Activated CD4-positive, alpha-beta T cell treated with anti-CD3 and anti-CD28 coated beads, Interleukin-2, amount 10 ng/mL, durations not matched to agents 24 days and 14 days (primary cell): ENCODE results near the gene CC2D2A. TPM values are rescaled to one million over a fixed set of nuclear protein-coding genes. Genes with fewer than 3 reads are reported as not detected.

ENCODE experiments used
- DNase-seq: peaks from one replicate; pipeline ENCODE4 v3.0.0; 2022
- H3K27ac Mint-ChIP-seq: one replicate; pipeline ENCODE4 v1.8.0; 2022; ENCODE audit warnings: mild to moderate bottlenecking, mixed read lengths
- H3K27me3 Mint-ChIP-seq: one replicate; pipeline ENCODE4 v1.8.0; 2022; ENCODE audit warnings: mixed read lengths
- H3K36me3 Mint-ChIP-seq: one replicate; pipeline ENCODE4 v1.8.0; 2022; ENCODE audit warnings: low read depth, mild to moderate bottlenecking, mixed read lengths
- H3K4me1 Mint-ChIP-seq: one replicate; pipeline ENCODE4 v1.8.0; 2021; ENCODE audit warnings: mixed read lengths
- H3K4me3 Mint-ChIP-seq: one replicate; pipeline ENCODE4 v1.8.0; 2022; ENCODE audit warnings: mild to moderate bottlenecking, moderate library complexity, mixed read lengths
- H3K9me3 Mint-ChIP-seq: one replicate; pipeline ENCODE4 v1.8.0; 2021; ENCODE audit warnings: mixed read lengths
- intact Hi-C: fragments of 100-400 bp; cut with micrococcal nuclease; formaldehyde crosslinking; loops from one replicate; pipeline ENCODE4 v1.15.1; 2023
- total RNA-seq: library from RNA; stranded (reverse); gene quantifications from 2 replicates; pipeline ENCODE4 v1.2.3, GENCODE V29; 2022

The CC2D2A gene
- total RNA-seq, 1 donor from 2014 or later, result not detected

- no peak for DNase-seq
- Mint-ChIP-seq H3K4me3 (no peak overlapping the region), H3K36me3 (no peaks in the 10 kb centered on the region), H3K27me3 (peaks cover 7% of the 10 kb centered on the region), H3K9me3 (peaks cover 7% of the 10 kb centered on the region), H3K4me1 (no peaks in the 10 kb centered on the region), H3K27ac (no peak overlapping the region)
- intact Hi-C loops, result loop anchor here (1.0 to 10.0 kb wide), 2 partner anchors 170 to 475 kb away; no protein-coding TSS in a partner anchor
These were observed 10.2 kb downstream of the CC2D2A start for GRCh38 chr4:15479913-15480185.

DNA sequence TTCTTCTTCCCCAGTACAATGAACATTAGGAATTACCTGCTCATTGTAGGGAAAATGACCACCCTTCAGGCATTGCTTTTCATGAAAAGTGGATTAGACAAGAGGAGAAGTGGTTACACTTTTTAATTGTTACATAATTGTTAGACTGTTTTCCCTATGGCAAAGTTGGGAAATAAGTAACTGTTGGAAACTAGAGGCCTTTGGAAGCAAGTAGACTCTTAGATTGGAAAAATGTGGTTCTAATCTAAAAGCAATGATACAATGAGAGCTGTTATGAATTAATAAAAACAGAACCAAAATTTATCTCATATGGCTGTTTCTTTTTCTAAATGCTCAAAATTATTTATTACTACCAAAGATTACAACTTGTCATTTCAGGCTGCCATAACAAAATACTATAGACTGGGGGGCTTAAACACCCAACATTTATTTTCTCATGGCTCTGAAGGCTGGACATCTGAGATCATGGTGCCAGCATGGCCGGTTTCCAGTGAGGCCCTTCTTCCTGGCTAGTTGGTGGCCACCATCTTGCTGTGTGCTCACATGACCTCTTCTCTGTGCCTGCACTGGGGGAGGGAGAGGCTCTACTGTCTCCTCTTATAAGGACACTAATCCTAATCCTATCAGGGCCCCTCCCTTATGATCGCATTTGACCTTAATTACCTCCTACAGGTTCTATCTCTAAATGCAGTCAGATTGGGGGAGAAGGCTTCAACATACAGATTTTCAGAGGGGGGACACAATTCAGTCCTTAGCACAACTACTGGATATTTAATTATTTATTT lies 12.5 kb downstream of the CC2D2A start:
- no peaks in the 10 kb centered on the region for H3K36me3 Mint-ChIP-seq
- H3K27ac Mint-ChIP-seq, result no peak overlapping the region
- no peak for DNase-seq
- H3K27me3 Mint-ChIP-seq, result peaks cover 14% of the 10 kb centered on the region
- H3K4me1 Mint-ChIP-seq, result no peaks in the 10 kb centered on the region
- H3K4me3 Mint-ChIP-seq, result no peak overlapping the region
- intact Hi-C loops, result no loop called here
- H3K9me3 Mint-ChIP-seq, result peaks cover 7% of the 10 kb centered on the region

- intact Hi-C loops, result no loop called here
- H3K9me3 Mint-ChIP-seq, result peaks cover 7% of the 10 kb centered on the region
- DNase-seq, result peak; percentile 28
- no peak overlapping the region for H3K4me3 Mint-ChIP-seq
- no peaks in the 10 kb centered on the region for H3K4me1 Mint-ChIP-seq
- no peaks in the 10 kb centered on the region for H3K36me3 Mint-ChIP-seq
- peaks cover 18% of the 10 kb centered on the region for H3K27me3 Mint-ChIP-seq
- H3K27ac Mint-ChIP-seq, result no peak overlapping the region
These were observed 13.2 kb downstream of the CC2D2A start for GRCh38 chr4:15482842-15483241.

- Mint-ChIP-seq H3K27me3 (peaks cover 26% of the 10 kb centered on the region), H3K36me3 (no peaks in the 10 kb centered on the region), H3K9me3 (peaks cover 15% of the 10 kb centered on the region), H3K4me3 (no peak overlapping the region), H3K4me1 (no peaks in the 10 kb centered on the region), H3K27ac (no peak overlapping the region)
- no peak for DNase-seq
- intact Hi-C loops, result no loop called here
These were observed 18.5 kb downstream of the CC2D2A start for GRCh38 chr4:15488136-15488535.

DNA sequence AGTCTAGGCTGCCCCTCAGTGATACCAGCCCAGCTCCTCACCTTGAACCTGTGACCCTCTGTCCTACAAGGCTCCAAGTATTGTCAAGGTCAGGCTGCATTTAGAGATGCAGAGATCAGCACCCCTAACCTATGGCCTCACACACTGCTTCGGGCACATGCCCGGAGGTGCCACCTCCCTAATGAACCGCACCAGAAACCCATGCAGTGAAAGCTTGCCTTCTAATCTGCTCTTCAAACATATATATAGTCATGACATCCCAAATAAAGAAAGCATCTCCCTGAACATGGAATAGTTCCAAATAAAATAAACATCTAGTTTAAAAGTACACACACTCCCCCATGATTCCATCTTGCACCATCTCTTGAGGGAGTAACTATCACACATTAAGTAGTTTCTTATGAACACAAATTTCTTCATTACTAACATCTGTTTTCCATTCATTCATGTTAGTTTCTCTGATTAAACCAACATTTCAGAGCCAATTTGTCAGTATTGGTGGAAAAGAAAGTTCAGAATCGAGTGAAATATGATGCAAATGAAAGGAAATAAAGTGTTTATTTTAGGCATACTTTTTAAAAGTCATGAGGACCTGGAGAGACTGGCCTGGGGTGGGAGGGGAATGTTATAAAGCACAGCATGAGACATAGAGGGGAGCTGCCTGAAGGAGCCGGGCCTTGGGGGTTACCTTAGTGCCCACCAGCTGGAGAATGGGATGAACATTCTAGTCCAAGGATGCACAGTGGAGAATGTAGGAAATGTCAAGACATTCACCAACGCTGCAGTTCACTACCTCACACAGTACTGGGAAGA lies 19.2 kb downstream of the CC2D2A start:
- H3K27ac Mint-ChIP-seq, result no peak overlapping the region
- H3K27me3 Mint-ChIP-seq, result peaks cover 25% of the 10 kb centered on the region
- peaks cover 14% of the 10 kb centered on the region for H3K9me3 Mint-ChIP-seq
- peak; percentile 34 for DNase-seq
- H3K4me1 Mint-ChIP-seq, result no peaks in the 10 kb centered on the region
- H3K36me3 Mint-ChIP-seq, result no peaks in the 10 kb centered on the region
- intact Hi-C loops, result no loop called here
- H3K4me3 Mint-ChIP-seq, result no peak overlapping the region

DNA sequence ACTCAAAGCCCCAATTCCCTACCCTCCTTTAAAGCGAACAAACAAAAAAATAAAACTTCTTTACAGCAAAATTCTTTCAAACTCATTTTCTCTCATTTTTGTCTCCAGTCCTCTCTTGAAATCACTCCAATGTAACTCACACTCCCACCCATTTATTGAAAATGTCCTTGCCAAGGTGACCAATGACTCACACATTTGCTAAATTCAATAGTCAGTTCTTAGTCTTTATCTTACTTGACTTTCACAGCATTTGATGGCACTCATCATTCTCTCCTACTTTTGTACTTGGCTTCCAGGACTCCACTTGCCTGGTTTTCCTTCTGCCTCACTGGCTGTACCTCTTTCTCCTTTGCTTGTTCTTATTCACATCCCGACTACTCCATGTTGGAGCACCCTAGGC lies 19.9 kb downstream of the CC2D2A start:
- Mint-ChIP-seq H3K4me1 (no peaks in the 10 kb centered on the region), H3K9me3 (peaks cover 8% of the 10 kb centered on the region), H3K27ac (no peak overlapping the region), H3K36me3 (no peaks in the 10 kb centered on the region), H3K4me3 (no peak overlapping the region), H3K27me3 (peaks cover 19% of the 10 kb centered on the region)
- peak; percentile 5 for DNase-seq
- intact Hi-C loops, result no loop called here

GRCh38 chr4:15493411-15493810 lies 23.7 kb downstream of the CC2D2A start:
- Mint-ChIP-seq H3K27ac (no peak overlapping the region), H3K4me3 (no peak overlapping the region), H3K4me1 (no peaks in the 10 kb centered on the region), H3K27me3 (peaks cover 7% of the 10 kb centered on the region), H3K9me3 (peaks cover 11% of the 10 kb centered on the region), H3K36me3 (no peaks in the 10 kb centered on the region)
- DNase-seq, result no peak
- intact Hi-C loops, result no loop called here

DNA sequence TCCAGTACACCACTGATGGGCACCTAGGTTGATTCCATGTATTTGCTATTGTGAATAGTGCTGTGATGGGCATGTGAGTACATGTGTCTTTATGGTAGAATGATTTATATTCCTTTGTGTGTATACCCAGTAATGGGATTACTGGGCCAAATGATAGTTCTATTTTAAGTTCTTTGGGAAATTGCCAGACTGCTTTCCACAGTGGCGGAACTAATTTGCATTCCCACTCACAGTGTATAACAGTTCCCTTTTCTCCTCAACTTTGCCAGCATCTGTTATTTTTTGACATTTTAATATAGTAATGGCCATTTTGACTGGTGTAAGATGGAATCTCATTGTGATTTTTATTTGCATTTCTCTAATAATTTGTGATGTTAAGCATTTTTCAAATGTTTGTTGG lies 25.9 kb downstream of the CC2D2A start:
- DNase-seq, result no peak
- Mint-ChIP-seq H3K27me3 (peaks cover 1% of the 10 kb centered on the region), H3K27ac (no peak overlapping the region), H3K4me1 (no peaks in the 10 kb centered on the region), H3K4me3 (no peak overlapping the region), H3K9me3 (peaks cover 4% of the 10 kb centered on the region), H3K36me3 (no peaks in the 10 kb centered on the region)
- intact Hi-C loops, result no loop called here

- Mint-ChIP-seq H3K4me1 (no peaks in the 10 kb centered on the region), H3K4me3 (no peak overlapping the region), H3K27ac (no peak overlapping the region), H3K36me3 (no peaks in the 10 kb centered on the region), H3K9me3 (peaks cover 4% of the 10 kb centered on the region), H3K27me3 (peaks cover 1% of the 10 kb centered on the region)
- intact Hi-C loops, result no loop called here
- DNase-seq, result no peak
These were observed 28.7 kb downstream of the CC2D2A start for GRCh38 chr4:15498356-15498755.

GRCh38 chr4:15500701-15501100 lies 31.0 kb downstream of the CC2D2A start:
- H3K4me3 Mint-ChIP-seq, result no peak overlapping the region
- H3K9me3 Mint-ChIP-seq, result peaks cover 4% of the 10 kb centered on the region
- H3K27ac Mint-ChIP-seq, result no peak overlapping the region
- H3K36me3 Mint-ChIP-seq, result no peaks in the 10 kb centered on the region
- intact Hi-C loops, result no loop called here
- H3K27me3 Mint-ChIP-seq, result peaks cover 1% of the 10 kb centered on the region
- DNase-seq, result no peak
- no peaks in the 10 kb centered on the region for H3K4me1 Mint-ChIP-seq

GRCh38 chr4:15501941-15502340 lies 32.3 kb downstream of the CC2D2A start:
- DNase-seq, result no peak
- Mint-ChIP-seq H3K4me3 (no peak overlapping the region), H3K9me3 (peaks cover 4% of the 10 kb centered on the region), H3K27ac (no peak overlapping the region), H3K4me1 (no peaks in the 10 kb centered on the region), H3K27me3 (peaks cover 1% of the 10 kb centered on the region), H3K36me3 (no peaks in the 10 kb centered on the region)
- intact Hi-C loops, result no loop called here

DNA sequence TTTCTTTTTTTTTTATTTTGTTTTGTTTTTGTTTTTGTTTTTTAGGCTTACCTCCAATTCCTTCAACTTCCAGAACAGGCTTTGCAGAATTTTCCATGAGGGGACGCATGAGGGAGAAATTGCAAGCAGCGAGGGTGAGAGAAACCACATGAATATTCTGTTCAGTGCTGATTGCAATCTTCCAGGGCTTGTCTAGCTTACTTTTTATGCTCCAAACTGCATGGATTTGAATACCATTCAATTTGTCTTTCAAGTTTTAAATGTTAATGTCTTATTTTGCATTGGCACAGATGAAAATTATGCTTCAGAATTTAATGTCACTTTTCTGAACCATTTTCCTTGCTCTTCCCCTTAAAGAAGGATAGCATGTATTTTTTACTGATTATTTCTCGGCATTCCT lies 32.7 kb downstream of the CC2D2A start:
- peaks cover 1% of the 10 kb centered on the region for H3K27me3 Mint-ChIP-seq
- H3K36me3 Mint-ChIP-seq, result no peaks in the 10 kb centered on the region
- H3K4me3 Mint-ChIP-seq, result no peak overlapping the region
- peaks cover 4% of the 10 kb centered on the region for H3K9me3 Mint-ChIP-seq
- intact Hi-C loops, result no loop called here
- H3K27ac Mint-ChIP-seq, result no peak overlapping the region
- no peaks in the 10 kb centered on the region for H3K4me1 Mint-ChIP-seq
- no peak for DNase-seq

DNA sequence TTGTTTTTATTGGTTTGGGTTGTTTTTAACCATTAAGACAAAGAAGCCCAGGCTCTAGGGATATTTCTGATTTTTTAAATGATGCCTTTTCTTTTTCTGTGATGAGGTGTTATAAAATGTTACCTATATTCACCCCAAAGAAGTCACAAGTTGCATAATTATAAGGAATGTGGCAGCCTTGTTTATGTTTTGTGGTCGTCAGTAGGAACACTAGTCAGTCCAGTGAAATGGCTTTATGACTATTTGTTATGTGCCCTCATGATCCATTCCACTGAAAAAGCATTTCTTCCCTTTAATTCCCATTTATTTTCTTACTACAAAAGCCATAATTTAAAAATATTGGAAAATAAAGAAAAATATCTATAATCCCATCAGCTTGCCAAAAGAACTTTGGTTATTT lies 34.4 kb downstream of the CC2D2A start:
- Mint-ChIP-seq H3K27ac (no peak overlapping the region), H3K9me3 (no peaks in the 10 kb centered on the region), H3K36me3 (peaks cover 2% of the 10 kb centered on the region), H3K4me1 (no peaks in the 10 kb centered on the region), H3K27me3 (no peaks in the 10 kb centered on the region), H3K4me3 (no peak overlapping the region)
- no peak for DNase-seq
- intact Hi-C loops, result no loop called here

DNA sequence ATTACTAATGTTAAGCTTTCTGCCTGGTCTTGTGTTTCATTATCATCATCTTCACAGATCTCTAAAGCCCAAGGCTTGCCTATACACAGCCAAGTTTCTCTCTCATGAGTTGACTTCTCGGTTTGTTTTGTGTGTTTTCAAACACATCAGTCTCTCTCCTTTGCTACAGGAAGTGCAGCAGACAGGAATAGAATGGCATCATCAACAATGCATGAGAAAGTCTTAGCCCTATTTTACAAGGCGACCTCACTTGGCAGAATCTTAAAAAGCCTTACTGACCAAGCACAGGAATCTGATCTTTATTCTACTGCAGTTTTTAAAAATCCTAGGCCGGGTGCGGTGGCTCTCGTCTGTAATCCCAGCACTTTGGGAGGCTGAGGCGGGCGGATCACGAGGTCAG lies 36.8 kb downstream of the CC2D2A start:
- Mint-ChIP-seq H3K4me3 (no peak overlapping the region), H3K9me3 (no peaks in the 10 kb centered on the region), H3K27ac (no peak overlapping the region), H3K36me3 (peaks cover 2% of the 10 kb centered on the region), H3K4me1 (no peaks in the 10 kb centered on the region), H3K27me3 (no peaks in the 10 kb centered on the region)
- intact Hi-C loops, result no loop called here
- no peak for DNase-seq
